ENCODE measurements around the gene ADK. TPM values are rescaled to one million over a fixed set of nuclear protein-coding genes. Genes with fewer than 3 reads are reported as not detected.
"Not testable (repeated sequence)": the region's sequence is repeated elsewhere in the genome, so short reads cannot be mapped to it uniquely, and the experiment has no call there.

The ADK gene
- total and polyA plus RNA-seq, 8 donors = 7.2 to 66.1 (median 21.5) TPM

- Histone ChIP-seq H3K27ac (no peak overlapping the region), H3K27me3 (no peaks in the 10 kb centered on the region), H3K36me3 (peaks cover 0 to 5% (median 2%) of the 10 kb centered on the region in 4 donors), H3K4me3 (no peak overlapping the region), H3K4me1 (no peaks in the 10 kb centered on the region), H3K9me3 (peaks cover 7 to 20% (median 18%) of the 10 kb centered on the region in 4 donors)
- WGBS, 5 donors = 95 to 99% (median 98%) methylated on average over 3 of the region's 3 CpGs
- DNase-seq = no peak
- TF ChIP-seq POLR2A (IDR thresholded peaks at IDR 0.05) (no peak), CTCF (IDR thresholded peaks at IDR 0.05) (no peak), POLR2AphosphoS5 (IDR thresholded peaks at IDR 0.05) (no peak), EP300 (IDR thresholded peaks at IDR 0.05) (no peak)
- intact Hi-C loops (cut with DNase I; ENCODE audit: low total_unique reads) = no loop called here
These were observed 192.8 kb downstream of the ADK start for GRCh38 chr10:74343804-74344203.

DNA sequence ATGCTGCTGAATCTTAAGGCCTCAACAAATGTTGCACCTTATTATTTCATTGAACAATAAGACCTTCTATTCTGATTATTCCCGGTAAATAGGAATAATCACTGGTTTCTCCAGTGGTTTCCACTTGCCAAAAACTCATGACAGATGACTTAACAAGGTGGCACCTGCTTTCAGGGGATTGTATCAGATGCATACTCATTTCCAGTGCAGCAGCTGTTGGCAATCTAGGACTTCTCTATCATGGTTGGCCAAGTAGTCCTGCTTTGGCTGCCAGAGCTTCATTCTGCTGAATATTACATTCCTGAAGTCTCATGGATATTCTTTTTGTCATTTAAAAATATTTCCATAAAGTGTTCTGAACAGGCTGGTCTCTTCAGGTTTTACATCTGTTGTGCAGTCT lies 193.3 kb downstream of the ADK start:
- H3K27me3 ChIP-seq = no peaks in the 10 kb centered on the region
- no peak overlapping the region for H3K27ac ChIP-seq
- no peaks in the 10 kb centered on the region for H3K4me1 ChIP-seq
- H3K4me3 ChIP-seq = no peak overlapping the region
- H3K9me3 ChIP-seq = peaks cover 7 to 20% (median 18%) of the 10 kb centered on the region in 4 donors
- 95 to 100% (median 100%) methylated on average over 1 of the region's 1 CpG for WGBS, 5 donors
- H3K36me3 ChIP-seq = peaks cover 0 to 5% (median 2%) of the 10 kb centered on the region in 4 donors
- DNase-seq = no peak
- intact Hi-C loops (cut with DNase I; ENCODE audit: low total_unique reads) = no loop called here
- TF ChIP-seq POLR2AphosphoS5 (IDR thresholded peaks at IDR 0.05) (no peak), CTCF (IDR thresholded peaks at IDR 0.05) (no peak), EP300 (IDR thresholded peaks at IDR 0.05) (no peak), POLR2A (IDR thresholded peaks at IDR 0.05) (no peak)

DNA sequence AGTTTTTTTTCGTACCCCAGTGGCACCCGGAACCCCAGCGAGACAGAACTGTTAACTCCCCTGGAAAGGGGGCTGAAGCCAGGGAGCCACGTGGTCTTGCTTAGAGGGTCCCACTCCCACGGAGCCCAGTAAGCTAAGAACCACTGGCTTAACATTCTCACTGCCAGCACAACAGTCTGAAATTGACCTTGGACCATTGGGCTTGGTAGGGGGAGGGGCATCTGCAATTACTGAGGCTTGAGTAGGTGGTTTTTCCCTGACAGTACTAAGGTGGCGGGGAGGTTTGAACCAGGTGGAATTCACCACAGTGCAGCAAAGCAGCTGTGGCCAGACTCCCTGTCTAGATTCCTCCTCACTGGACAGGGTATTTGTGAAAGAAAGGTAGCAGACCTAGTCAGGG lies 196.5 kb downstream of the ADK start:
- H3K36me3 ChIP-seq = peaks cover 0 to 5% (median 2%) of the 10 kb centered on the region in 4 donors
- peaks cover 7 to 22% (median 18%) of the 10 kb centered on the region in 4 donors for H3K9me3 ChIP-seq
- TF ChIP-seq EP300 (IDR thresholded peaks at IDR 0.05) (no peak), POLR2A (IDR thresholded peaks at IDR 0.05) (no peak), CTCF (IDR thresholded peaks at IDR 0.05) (no peak), POLR2AphosphoS5 (IDR thresholded peaks at IDR 0.05) (no peak)
- 97 to 100% (median 98%) methylated on average over 6 of the region's 6 CpGs for WGBS, 5 donors
- H3K27me3 ChIP-seq = no peaks in the 10 kb centered on the region
- no peak overlapping the region for H3K27ac ChIP-seq
- no peaks in the 10 kb centered on the region for H3K4me1 ChIP-seq
- no peak for DNase-seq
- no peak overlapping the region for H3K4me3 ChIP-seq
- intact Hi-C loops (cut with DNase I; ENCODE audit: low total_unique reads) = no loop called here

DNA sequence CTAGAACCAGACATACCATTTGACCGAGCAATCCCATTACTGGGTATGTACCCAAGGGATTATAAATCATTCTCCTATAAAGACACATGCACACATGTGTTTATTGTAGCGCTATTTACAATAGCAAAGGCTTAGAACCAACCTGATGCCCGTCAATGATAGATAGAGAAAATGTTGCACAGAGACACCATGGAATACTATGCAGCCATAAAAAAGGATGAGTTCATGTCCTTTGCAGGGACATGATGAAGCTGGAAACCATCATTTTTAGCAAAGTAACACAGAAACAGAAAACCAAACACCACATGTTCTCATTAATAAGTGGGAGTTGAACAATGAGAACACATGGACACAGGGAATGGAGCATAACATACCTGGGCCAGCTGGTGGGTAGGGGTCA lies 202.0 kb downstream of the ADK start:
- whole genome bisulfite sequencing, 5 donors = 94 to 99% (median 97%) methylated on average over 3 of the region's 3 CpGs
- H3K36me3 ChIP-seq; H3K4me3 ChIP-seq; H3K9me3 ChIP-seq; H3K27me3 ChIP-seq; DNase-seq; H3K27ac ChIP-seq; intact Hi-C loops (cut with DNase I; ENCODE audit: low total_unique reads); H3K4me1 ChIP-seq: not testable (repeated sequence)

GRCh38 chr10:74361678-74362077 lies 210.7 kb downstream of the ADK start:
- H3K27ac ChIP-seq = no peak overlapping the region
- no peak for DNase-seq
- H3K4me1 ChIP-seq = no peaks in the 10 kb centered on the region
- no peak for TF ChIP-seq POLR2A (IDR thresholded peaks at IDR 0.05)
- TF ChIP-seq CTCF (IDR thresholded peaks at IDR 0.05) = no peak
- TF ChIP-seq EP300 (IDR thresholded peaks at IDR 0.05) = no peak
- TF ChIP-seq POLR2AphosphoS5 (IDR thresholded peaks at IDR 0.05) = no peak
- intact Hi-C loops (cut with DNase I; ENCODE audit: low total_unique reads) = no loop called here
- H3K36me3 ChIP-seq = peaks cover 0 to 15% (median 10%) of the 10 kb centered on the region in 4 donors
- H3K9me3 ChIP-seq = peaks cover 4 to 47% (median 29%) of the 10 kb centered on the region in 4 donors
- no peaks in the 10 kb centered on the region for H3K27me3 ChIP-seq
- H3K4me3 ChIP-seq = no peak overlapping the region

Data from stomach (tissue), 9 donors.